HCT116 (cell line): ENCODE data around the gene NLRP6. TPM values are rescaled to one million over a fixed set of nuclear protein-coding genes. Genes with fewer than 3 reads are reported as not detected.

Experiments
- ATAC-seq: fragments of 200-7000 bp; cut with Tn5 transposase; 2 replicates; pipeline ENCODE4 v1.9.1; 2020; ENCODE audit warnings: mild to moderate bottlenecking, moderate library complexity
- BruUV-seq: library from RNA; stranded (reverse); fragments of 400-500 nt; replicated peaks from 2 replicates; lab custom pipeline; 2021; lab: Mats Ljungman, UMichigan
- CTCF ChIA-PET: fragments of 300-600 bp; sonication (Branson Sonifier 250); formaldehyde crosslinking; loops from one replicate; lab custom pipeline; 2021; ENCODE audit warnings: antibody characterized with exemption; lab: Charles Lee
- POLR2A ChIA-PET: fragments of 300-600, 350-600 bp; sonication (Branson Sonifier 250); formaldehyde crosslinking; loops from one replicate; lab custom pipeline; 2021; ENCODE audit warnings: antibody characterized with exemption; lab: Charles Lee
- RAD21 ChIA-PET, 2 experiments: fragments of 300-600 bp; sonication (Branson Sonifier 250); formaldehyde crosslinking; loops; one replicate each; lab custom pipeline; 2023; ENCODE audit warnings: low total read pairs in 2 of 2; ENCODE audit not compliant: uncharacterized antibody in 2 of 2, unreplicated experiment in 2 of 2, low non-redundant PET in 1 of 2; lab: Charles Lee
- DNase-seq: peaks from one replicate; pipeline ENCODE4 v3.0.0-alpha.2; 2010; ENCODE audit warnings: low read depth, low spot score
- H2AFZ ChIP-seq: fragments of 200-600 bp; shearing (Covaris generic), sonication (generic); 2 replicates; pipeline ENCODE4 v1.6.1; 2017; ENCODE audit warnings: low read depth, mixed run types, mixed read lengths, antibody characterized with exemption, low read length; ENCODE audit not compliant: poor library complexity, severe bottlenecking
- H3K27ac ChIP-seq: 2 replicates; pipeline ENCODE4 v1.5.1; 2012; ENCODE audit warnings: low read depth, low read length
- H3K27me3 ChIP-seq: fragments of 200-600 bp; sonication (generic); 2 replicates; pipeline ENCODE4 v1.6.1; 2016; ENCODE audit warnings: mixed run types, low read length, mixed read lengths; ENCODE audit not compliant: insufficient read depth
- H3K36me3 ChIP-seq, 2 experiments: fragments of 200-500 bp in 1 of 2; fragments of 200-600 bp in 1 of 2; sonication (Bioruptor generic) in 1 of 2; sonication (generic) in 1 of 2; 2 replicates each; pipeline versions ENCODE4 v1.5.1 to v1.6.1; 2014 to 2016; ENCODE audit warnings: low read length in 2 of 2, inconsistent platforms in 1 of 2, mixed read lengths in 1 of 2, mixed run types in 1 of 2; ENCODE audit not compliant: insufficient read depth in 2 of 2, control insufficient read depth in 1 of 2
- H3K4me1 ChIP-seq, 2 experiments: fragments of 200-600 bp in 1 of 2; sonication (generic) in 1 of 2; 2 replicates each; pipeline versions ENCODE4 v1.5.1 to v1.6.1; 2012 to 2017; ENCODE audit warnings: low read length in 2 of 2, inconsistent platforms in 1 of 2, mild to moderate bottlenecking in 1 of 2, mixed read lengths in 1 of 2, mixed run types in 1 of 2, moderate library complexity in 1 of 2; ENCODE audit not compliant: insufficient read depth in 2 of 2, control insufficient read depth in 1 of 2
- H3K4me2 ChIP-seq: fragments of 200-600 bp; sonication (generic); 2 replicates; pipeline ENCODE4 v1.6.1; 2017; ENCODE audit warnings: mixed run types, low read length, mixed read lengths
- H3K4me3 ChIP-seq, 2 experiments: fragments of 200-600 bp in 1 of 2; sonication (generic) in 1 of 2; replicated peaks in 1 of 2; 2 replicates each; pipeline ENCODE4 v1.5.1; 2011 to 2016; ENCODE audit warnings: low read length in 2 of 2, control low read depth in 1 of 2, low read depth in 1 of 2, mild to moderate bottlenecking in 1 of 2, mixed read lengths in 1 of 2, mixed run types in 1 of 2
- H3K79me2 ChIP-seq: fragments of 200-600 bp; sonication (generic); 2 replicates; pipeline ENCODE4 v1.6.1; 2017; ENCODE audit warnings: mild to moderate bottlenecking, mixed run types, low read length, moderate library complexity, mixed read lengths; ENCODE audit not compliant: insufficient read depth
- H3K9ac ChIP-seq: fragments of 200-600 bp; sonication (generic); 2 replicates; pipeline ENCODE4 v1.6.1; 2016; ENCODE audit warnings: low read length, mixed read lengths
- H3K9me2 ChIP-seq: fragments of 200-600 bp; sonication (generic), shearing (Covaris generic); 2 replicates; pipeline ENCODE4 v1.6.1; 2017; ENCODE audit warnings: mixed run types, mild to moderate bottlenecking, moderate library complexity; ENCODE audit not compliant: insufficient read depth
- H3K9me3 ChIP-seq, 2 experiments: fragments of 200-500 bp in 1 of 2; fragments of 200-600 bp in 1 of 2; sonication (Bioruptor generic) in 1 of 2; sonication (generic) in 1 of 2; 2 replicates each; pipeline ENCODE4 v1.6.1; 2014 to 2017; ENCODE audit warnings: low read length in 2 of 2, mixed read lengths in 2 of 2, inconsistent platforms in 1 of 2, low read depth in 1 of 2, mild to moderate bottlenecking in 1 of 2, mixed run types in 1 of 2, moderate library complexity in 1 of 2; ENCODE audit not compliant: control insufficient read depth in 1 of 2, insufficient read depth in 1 of 2
- H4K20me1 ChIP-seq: fragments of 200-600 bp; sonication (generic), shearing (Covaris generic); 2 replicates; pipeline ENCODE4 v1.6.1; 2017; ENCODE audit warnings: mixed run types, mild to moderate bottlenecking, moderate library complexity; ENCODE audit not compliant: insufficient read depth
- ATF3 ChIP-seq: IDR thresholded peaks from 2 replicates; pipeline ENCODE4 v1.6.1; 2012
- CBX3 ChIP-seq: IDR thresholded peaks from 2 replicates; pipeline ENCODE4 v1.6.1; 2012; ENCODE audit warnings: low read depth
- ELF1 ChIP-seq: IDR thresholded peaks from 2 replicates; pipeline ENCODE4 v1.6.1; 2012; ENCODE audit warnings: low read depth, borderline replicate concordance
- FOSL1 ChIP-seq: IDR thresholded peaks from 2 replicates; pipeline ENCODE4 v1.6.1; 2012; ENCODE audit warnings: low read depth
- POLR2AphosphoS5 ChIP-seq: IDR thresholded peaks from 2 replicates; pipeline ENCODE4 v1.6.1; 2011; ENCODE audit warnings: mild to moderate bottlenecking, low read depth, low read length, moderate library complexity
- RAD21 ChIP-seq: IDR thresholded peaks from 2 replicates; pipeline ENCODE4 v1.6.1; 2012; ENCODE audit warnings: low read depth, mild to moderate bottlenecking
- SIN3A ChIP-seq: IDR thresholded peaks from 2 replicates; pipeline ENCODE4 v1.6.1; 2012; ENCODE audit warnings: low read depth
- YY1 ChIP-seq: IDR thresholded peaks from 2 replicates; pipeline ENCODE4 v1.6.1; 2011; ENCODE audit warnings: low read length, low read depth, moderate library complexity, mild to moderate bottlenecking; ENCODE audit not compliant: insufficient replicate concordance; ENCODE audit errors: extremely low read depth
- ZBTB33 ChIP-seq: IDR thresholded peaks from 2 replicates; pipeline ENCODE4 v1.6.1; 2011; ENCODE audit warnings: mild to moderate bottlenecking, low read length, moderate library complexity; ENCODE audit not compliant: insufficient replicate concordance; ENCODE audit errors: extremely low read depth
- intact Hi-C: fragments of 100-400 bp; cut with micrococcal nuclease; formaldehyde crosslinking; loops from 2 replicates; pipeline ENCODE4 v1.10.0; 2022
- total RNA-seq: library from RNA; stranded (reverse); gene quantifications from one replicate; pipeline ENCODE4 v1.2.1, GENCODE V29; 2021; ENCODE audit not compliant: unreplicated experiment

The NLRP6 gene
- total RNA-seq, 1 experiment from 2014 or later, result not detected

DNA sequence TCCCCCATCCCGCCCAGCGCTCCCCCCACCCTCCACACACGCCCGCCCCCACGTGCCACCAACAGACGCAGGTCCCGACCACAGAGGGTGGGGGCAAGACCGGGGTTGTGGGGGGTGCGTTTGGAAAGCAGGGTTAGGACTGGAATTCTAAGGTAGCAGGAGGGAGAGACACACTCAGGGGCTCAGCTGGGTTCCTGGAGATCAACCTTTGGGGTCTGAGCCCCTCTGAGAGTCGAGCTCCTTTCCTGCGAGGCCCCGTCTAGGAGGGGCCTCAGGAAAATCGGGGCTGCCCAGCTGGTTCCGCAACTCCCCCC lies 11.1 kb downstream of the NLRP6 start:
- Histone ChIP-seq H3K4me1 (peaks cover 14 to 25% of the 10 kb centered on the region in 2 experiments), H3K9me3 (no peaks in the 10 kb centered on the region), H4K20me1 (no peaks in the 10 kb centered on the region), H3K79me2 (peaks cover 7% of the 10 kb centered on the region; the same call in 1 of the 2 replicates), H3K4me2 (peak overlapping the region; percentile 90), H3K9me2 (no peaks in the 10 kb centered on the region), H3K4me3 (peak overlapping the region; percentile 59 to 63), H3K27me3 (no peaks in the 10 kb centered on the region), H3K9ac (peak overlapping the region; percentile 68), H3K27ac (peak overlapping the region; percentile 56; the same call in 1 of the 2 replicates), H3K36me3 (peaks cover 0 to 5% of the 10 kb centered on the region in 2 experiments; a peak in 3 of 4 replicates), H2AFZ (no peak overlapping the region)
- ChIA-PET RAD21 (no interaction called here), POLR2A (no interaction called here), CTCF (no interaction called here)
- intact Hi-C loops, result loop anchor here (5.0 kb wide), 1 partner anchor 52 kb away; the partner anchor contains the start of genes PSMD13 and SIRT3
- no TSS peak for BruUV-seq
- DNase-seq (no peak), ATAC-seq (peak; percentile 20)
- TF ChIP-seq ELF1 (no peak), YY1 (no peak), ZBTB33 (no peak), ATF3 (no peak), CBX3 (no peak), POLR2AphosphoS5 (no peak), RAD21 (no peak), SIN3A (no peak), FOSL1 (no peak)
